Mesenchymal stem cell (in vitro differentiated cells and primary cell): ENCODE measurements around the gene NPTXR.

ENCODE experiments used
- DNase-seq: peaks from one replicate; pipeline ENCODE4 v3.0.0-alpha.2; 2013
- H2AFZ ChIP-seq: one replicate; pipeline ENCODE4 v1.6.1; 2013; ENCODE audit warnings: low read depth, mild to moderate bottlenecking, control low read depth, inconsistent platforms, low read length, moderate library complexity
- H2AK5ac ChIP-seq: 2 replicates; pipeline ENCODE4 v1.6.1; 2013; ENCODE audit warnings: low read length, moderate library complexity, mild to moderate bottlenecking, inconsistent platforms; ENCODE audit not compliant: severe bottlenecking
- H2BK120ac ChIP-seq: one replicate; pipeline ENCODE4 v1.6.1; 2013; ENCODE audit warnings: low read depth, mild to moderate bottlenecking, inconsistent platforms, low read length, moderate library complexity
- H2BK12ac ChIP-seq, 2 experiments: one replicate each; pipeline ENCODE4 v1.6.1; 2013; ENCODE audit warnings: inconsistent platforms in 2 of 2, low read length in 2 of 2, mild to moderate bottlenecking in 2 of 2, moderate library complexity in 2 of 2, control low read depth in 1 of 2
- H2BK15ac ChIP-seq: one replicate; pipeline ENCODE4 v1.6.1; 2013; ENCODE audit warnings: mild to moderate bottlenecking, low read depth, inconsistent platforms; ENCODE audit not compliant: poor library complexity, severe bottlenecking
- H2BK5ac ChIP-seq: 2 replicates; pipeline ENCODE4 v1.6.1; 2013; ENCODE audit warnings: low read depth, mild to moderate bottlenecking, low read length, control low read depth, inconsistent platforms; ENCODE audit not compliant: poor library complexity, severe bottlenecking
- H3K14ac ChIP-seq, 2 experiments: one replicate each; pipeline ENCODE4 v1.6.1; 2013; ENCODE audit warnings: inconsistent platforms in 2 of 2, low read length in 2 of 2, control low read depth in 1 of 2, mild to moderate bottlenecking in 1 of 2, moderate library complexity in 1 of 2
- H3K18ac ChIP-seq, 2 experiments: one replicate each; pipeline ENCODE4 v1.6.1; 2013; ENCODE audit warnings: inconsistent platforms in 2 of 2, low read length in 2 of 2, control low read depth in 1 of 2, low read depth in 1 of 2, mild to moderate bottlenecking in 1 of 2
- H3K23ac ChIP-seq, 2 experiments: one replicate each; pipeline ENCODE4 v1.6.1; 2013; ENCODE audit warnings: inconsistent platforms in 2 of 2, low read length in 2 of 2, mild to moderate bottlenecking in 2 of 2, moderate library complexity in 2 of 2, control low read depth in 1 of 2
- H3K27ac ChIP-seq: 2 replicates; pipeline ENCODE4 v1.5.1; 2013; ENCODE audit warnings: mild to moderate bottlenecking, moderate library complexity, low read length, control low read depth, inconsistent platforms; ENCODE audit not compliant: poor library complexity, severe bottlenecking
- H3K27me3 ChIP-seq, 2 experiments: 2 replicates each; pipeline versions ENCODE4 v1.6.1 to v1.7.0; 2013; ENCODE audit warnings: low read length in 2 of 2, mild to moderate bottlenecking in 2 of 2, moderate library complexity in 2 of 2, control low read depth in 1 of 2, inconsistent platforms in 1 of 2; ENCODE audit not compliant: control insufficient read depth in 1 of 2, insufficient read depth in 1 of 2
- H3K36me3 ChIP-seq, 2 experiments: 2 replicates each; pipeline versions ENCODE4 v1.6.1 to v1.7.0; 2013; ENCODE audit warnings: low read length in 2 of 2, control low read depth in 1 of 2, inconsistent platforms in 1 of 2, low read depth in 1 of 2, mild to moderate bottlenecking in 1 of 2; ENCODE audit not compliant: insufficient read depth in 2 of 2, control insufficient read depth in 1 of 2
- H3K4ac ChIP-seq, 2 experiments: one replicate each; pipeline ENCODE4 v1.6.1; 2013; ENCODE audit warnings: inconsistent platforms in 2 of 2, low read length in 2 of 2, mild to moderate bottlenecking in 2 of 2, moderate library complexity in 2 of 2, control low read depth in 1 of 2, low read depth in 1 of 2
- H3K4me1 ChIP-seq: 2 replicates; pipeline ENCODE4 v1.6.1; 2013; ENCODE audit warnings: low read depth, low read length, control low read depth; ENCODE audit not compliant: control insufficient read depth, insufficient read depth
- H3K4me2 ChIP-seq: 2 replicates; pipeline ENCODE4 v1.6.1; 2013; ENCODE audit warnings: low read length, mild to moderate bottlenecking, inconsistent platforms; ENCODE audit not compliant: poor library complexity, severe bottlenecking
- H3K4me3 ChIP-seq, 2 experiments: 2 replicates each; pipeline versions ENCODE4 v1.5.1 to v1.7.0; 2013; ENCODE audit warnings: low read length in 2 of 2, mild to moderate bottlenecking in 2 of 2, control low read depth in 1 of 2, low read depth in 1 of 2; ENCODE audit not compliant: insufficient read depth in 1 of 2
- H3K79me1 ChIP-seq: replicated peaks from 2 replicates; pipeline ENCODE4 v1.6.1; 2013; ENCODE audit warnings: mild to moderate bottlenecking, control low read depth, low read length, inconsistent platforms; ENCODE audit not compliant: poor library complexity, severe bottlenecking
- H3K9ac ChIP-seq: 2 replicates; pipeline ENCODE4 v1.7.0; 2013; ENCODE audit warnings: mild to moderate bottlenecking, low read length, moderate library complexity
- H3K9me3 ChIP-seq: 2 replicates; pipeline ENCODE4 v1.7.0; 2013; ENCODE audit warnings: mild to moderate bottlenecking, low read length; ENCODE audit not compliant: control insufficient read depth
- H4K8ac ChIP-seq: one replicate; pipeline ENCODE4 v1.6.1; 2013; ENCODE audit warnings: inconsistent platforms, mild to moderate bottlenecking, low read length, moderate library complexity
- H4K91ac ChIP-seq: one replicate; pipeline ENCODE4 v1.6.1; 2013; ENCODE audit warnings: mild to moderate bottlenecking, low read length, inconsistent platforms
- WGBS: methylation state at CpG from one replicate; pipeline ENCODE4 v1.1.7; 2013; ENCODE audit warnings: mixed read lengths; 5-methylcytosine and 5-hydroxymethylcytosine counted together

NPTXR gene

GRCh38 chr22:38784856-38785255 lies 59.0 kb downstream of the NPTXR start:
- no peak for DNase-seq
- H3K36me3 ChIP-seq = peaks cover 19 to 23% of the 10 kb centered on the region in 2 experiments
- H3K4me1 ChIP-seq = no peaks in the 10 kb centered on the region
- no peak overlapping the region for H3K4ac ChIP-seq
- H2AK5ac ChIP-seq = no peak overlapping the region
- H3K9ac ChIP-seq = no peak overlapping the region
- no peaks in the 10 kb centered on the region for H3K27me3 ChIP-seq
- no peak overlapping the region for H3K4me3 ChIP-seq
- H3K18ac ChIP-seq = no peak overlapping the region
- no peak overlapping the region for H2BK15ac ChIP-seq
- H4K8ac ChIP-seq = no peak overlapping the region
- no peak overlapping the region for H2BK120ac ChIP-seq
- peaks cover 14% of the 10 kb centered on the region for H3K79me1 ChIP-seq
- 99% methylated on average over 5 of the region's 5 CpGs for WGBS
- H2BK12ac ChIP-seq = no peak overlapping the region
- no peak overlapping the region for H3K14ac ChIP-seq
- H3K23ac ChIP-seq = no peak overlapping the region
- no peak overlapping the region for H2AFZ ChIP-seq
- H3K9me3 ChIP-seq = no peaks in the 10 kb centered on the region
- H3K27ac ChIP-seq = no peak overlapping the region
- no peak overlapping the region for H2BK5ac ChIP-seq
- no peak overlapping the region for H4K91ac ChIP-seq
- H3K4me2 ChIP-seq = no peak overlapping the region

GRCh38 chr22:38784035-38784434 lies 59.8 kb downstream of the NPTXR start:
- Histone ChIP-seq H3K4me2 (no peak overlapping the region), H2BK5ac (no peak overlapping the region), H3K4me3 (no peak overlapping the region), H2AK5ac (no peak overlapping the region), H3K27me3 (no peaks in the 10 kb centered on the region), H3K4me1 (no peaks in the 10 kb centered on the region), H3K9me3 (no peaks in the 10 kb centered on the region), H3K79me1 (peaks cover 12% of the 10 kb centered on the region), H4K8ac (no peak overlapping the region), H4K91ac (no peak overlapping the region), H3K14ac (no peak overlapping the region), H3K9ac (no peak overlapping the region), H3K27ac (no peak overlapping the region), H2BK120ac (no peak overlapping the region), H2BK12ac (no peak overlapping the region), H2BK15ac (no peak overlapping the region), H3K23ac (no peak overlapping the region), H3K4ac (no peak overlapping the region), H3K18ac (no peak overlapping the region), H2AFZ (no peak overlapping the region), H3K36me3 (peaks cover 26 to 27% of the 10 kb centered on the region in 2 experiments)
- 95% methylated on average over 15 of the region's 15 CpGs for WGBS
- no peak for DNase-seq

- WGBS = 87% methylated on average over 14 of the region's 14 CpGs
- H2AFZ ChIP-seq = no peak overlapping the region
- H3K27ac ChIP-seq = no peak overlapping the region
- DNase-seq = no peak
- H3K14ac ChIP-seq = no peak overlapping the region
- H3K36me3 ChIP-seq = peaks cover 29 to 32% of the 10 kb centered on the region in 2 experiments
- no peaks in the 10 kb centered on the region for H3K27me3 ChIP-seq
- no peak overlapping the region for H3K4ac ChIP-seq
- no peaks in the 10 kb centered on the region for H3K9me3 ChIP-seq
- peak overlapping the region; percentile 41 for H4K91ac ChIP-seq
- no peak overlapping the region for H2AK5ac ChIP-seq
- H2BK5ac ChIP-seq = no peak overlapping the region
- H3K79me1 ChIP-seq = peaks cover 12% of the 10 kb centered on the region
- H3K4me3 ChIP-seq = no peak overlapping the region
- H2BK15ac ChIP-seq = no peak overlapping the region
- H3K4me2 ChIP-seq = no peak overlapping the region
- no peak overlapping the region for H4K8ac ChIP-seq
- no peak overlapping the region for H2BK120ac ChIP-seq
- peak overlapping the region in 1 of 2 experiments; percentile 4 for H2BK12ac ChIP-seq
- peak overlapping the region in 1 of 2 experiments; percentile 28 for H3K18ac ChIP-seq
- H3K4me1 ChIP-seq = no peaks in the 10 kb centered on the region
- peak overlapping the region; percentile 21 for H3K9ac ChIP-seq
- H3K23ac ChIP-seq = no peak overlapping the region
These were observed 60.7 kb downstream of the NPTXR start for GRCh38 chr22:38783095-38783615.

GRCh38 chr22:38782402-38783094 lies 61.3 kb downstream of the NPTXR start:
- Histone ChIP-seq H2BK15ac (no peak overlapping the region), H3K23ac (no peak overlapping the region), H2AK5ac (no peak overlapping the region), H4K91ac (no peak overlapping the region), H4K8ac (no peak overlapping the region), H3K4ac (no peak overlapping the region), H3K18ac (peak overlapping the region in 1 of 2 experiments; percentile 61), H3K27me3 (no peaks in the 10 kb centered on the region), H3K4me3 (no peak overlapping the region), H3K4me1 (no peaks in the 10 kb centered on the region), H3K27ac (no peak overlapping the region), H3K4me2 (no peak overlapping the region), H3K14ac (no peak overlapping the region), H3K36me3 (peaks cover 27 to 32% of the 10 kb centered on the region in 2 experiments), H2BK120ac (no peak overlapping the region), H3K79me1 (peaks cover 6% of the 10 kb centered on the region), H2BK5ac (no peak overlapping the region), H2BK12ac (peak overlapping the region in 1 of 2 experiments; percentile 4), H3K9ac (peak overlapping the region; percentile 21), H2AFZ (no peak overlapping the region), H3K9me3 (no peaks in the 10 kb centered on the region)
- WGBS = 80% methylated on average over 12 of the region's 13 CpGs
- no peak for DNase-seq
